A673 (cell line): ENCODE measurements around the gene NTS. TPM values are rescaled to one million over a fixed set of nuclear protein-coding genes. Genes with fewer than 3 reads are reported as not detected.

Experiments used
- BruUV-seq: library from RNA; stranded (reverse); fragments of 400-500 nt; replicated peaks from 2 replicates; lab custom pipeline; 2021; lab: Mats Ljungman, UMichigan
- CTCF ChIA-PET: fragments of 300-600 bp; sonication (Branson Sonifier 250); formaldehyde crosslinking; loops from one replicate; lab custom pipeline; 2022; ENCODE audit warnings: antibody characterized with exemption; lab: Charles Lee
- POLR2A ChIA-PET: fragments of 300-600 bp; sonication (Branson Sonifier 250); formaldehyde crosslinking; loops from one replicate; lab custom pipeline; 2022; ENCODE audit warnings: antibody characterized with exemption; ENCODE audit not compliant: low non-redundant PET; lab: Charles Lee
- DNase-seq: peaks from one replicate; pipeline ENCODE4 v3.0.0-alpha.2; 2015; ENCODE audit warnings: low spot score
- H3K27ac ChIP-seq: fragments of 200-600 bp; sonication (generic); 2 replicates; pipeline ENCODE4 v1.5.1; 2016; ENCODE audit warnings: mixed run types, low read depth, mild to moderate bottlenecking, mixed read lengths, antibody characterized with exemption, low read length; ENCODE audit not compliant: poor library complexity, severe bottlenecking
- H3K27me3 ChIP-seq: fragments of 200-600 bp; sonication (generic); replicated peaks from 2 replicates; pipeline ENCODE4 v1.6.1; 2017; ENCODE audit warnings: mixed run types, low read depth, mild to moderate bottlenecking, mixed read lengths, antibody characterized with exemption, low read length; ENCODE audit not compliant: insufficient read depth, poor library complexity
- H3K36me3 ChIP-seq: fragments of 200-600 bp; sonication (generic); 2 replicates; pipeline ENCODE4 v1.6.1; 2016; ENCODE audit warnings: mixed run types, mild to moderate bottlenecking, mixed read lengths, antibody characterized with exemption, low read length; ENCODE audit not compliant: insufficient read depth, poor library complexity, severe bottlenecking
- H3K4me1 ChIP-seq: fragments of 200-600 bp; sonication (generic); 2 replicates; pipeline ENCODE4 v1.6.1; 2017; ENCODE audit warnings: mixed run types, mild to moderate bottlenecking, mixed read lengths, antibody characterized with exemption, low read length; ENCODE audit not compliant: insufficient read depth, poor library complexity, severe bottlenecking
- H3K4me3 ChIP-seq: fragments of 200-600 bp; sonication (generic); 2 replicates; pipeline ENCODE4 v1.5.1; 2016; ENCODE audit warnings: low read depth, mixed run types, mild to moderate bottlenecking, mixed read lengths, low read length; ENCODE audit not compliant: poor library complexity, severe bottlenecking
- H3K9me3 ChIP-seq: fragments of 200-600 bp; sonication (generic); 2 replicates; pipeline ENCODE4 v1.6.1; 2016; ENCODE audit warnings: mixed run types, low read depth, mild to moderate bottlenecking, mixed read lengths, antibody characterized with exemption, low read length; ENCODE audit not compliant: poor library complexity, severe bottlenecking
- CTCF ChIP-seq: fragments of 300-800, 200-600 bp; sonication (generic); conservative IDR thresholded peaks from 2 replicates; pipeline ENCODE4 v1.5.1; 2017; ENCODE audit warnings: low read depth, mild to moderate bottlenecking, antibody characterized with exemption, low read length, moderate library complexity, mixed read lengths
- EZH2 ChIP-seq: fragments of 200-600 bp; sonication (generic); IDR thresholded peaks from 2 replicates; pipeline ENCODE4 v1.6.1; 2017; ENCODE audit warnings: borderline replicate concordance, low read depth, mild to moderate bottlenecking, mixed read lengths, antibody characterized with exemption, low read length; ENCODE audit not compliant: poor library complexity, severe bottlenecking
- intact Hi-C: fragments of 100-400 bp; cut with micrococcal nuclease; formaldehyde crosslinking; loops from one replicate; pipeline ENCODE4 v1.10.0; 2022; ENCODE audit not compliant: unreplicated experiment
- total RNA-seq: library from RNA; stranded (reverse); gene quantifications from 2 replicates; pipeline ENCODE4 v1.2.3, GENCODE V29; 2021

NTS gene
- total RNA-seq, 1 experiment from 2014 or later = 0.24 TPM

- Histone ChIP-seq H3K9me3 (no peaks in the 10 kb centered on the region), H3K27ac (no peak overlapping the region), H3K4me3 (no peak overlapping the region), H3K4me1 (no peaks in the 10 kb centered on the region), H3K27me3 (no peaks in the 10 kb centered on the region), H3K36me3 (no peaks in the 10 kb centered on the region)
- BruUV-seq = no TSS peak
- TF ChIP-seq CTCF (no peak), EZH2 (no peak)
- no peak for DNase-seq
- POLR2A ChIA-PET = no interaction called here
- intact Hi-C loops = no loop called here
- CTCF ChIA-PET = no interaction called here
These were observed 17.1 kb upstream of the NTS start for GRCh38 chr12:85856966-85857365.

GRCh38 chr12:85865890-85866289 lies 8.2 kb upstream of the NTS start:
- ChIA-PET POLR2A (no interaction called here), CTCF (interaction anchor here (0.5 to 0.7 kb wide), 2 partner anchors 178 to 290 kb away, joined by 4 to 9 read pairs; no protein-coding TSS in a partner anchor)
- no peak overlapping the region for H3K4me3 ChIP-seq
- no TSS peak for BruUV-seq
- H3K27me3 ChIP-seq = no peaks in the 10 kb centered on the region
- intact Hi-C loops = loop anchor here (2.0 to 5.0 kb wide), 2 partner anchors 384 to 397 kb away; no protein-coding TSS in a partner anchor
- H3K4me1 ChIP-seq = no peaks in the 10 kb centered on the region
- peak; percentile 58 for DNase-seq
- no peaks in the 10 kb centered on the region for H3K36me3 ChIP-seq
- no peaks in the 10 kb centered on the region for H3K9me3 ChIP-seq
- TF ChIP-seq CTCF (no peak), EZH2 (no peak)
- H3K27ac ChIP-seq = no peak overlapping the region

- no peaks in the 10 kb centered on the region for H3K27me3 ChIP-seq
- H3K4me1 ChIP-seq = no peaks in the 10 kb centered on the region
- TF ChIP-seq EZH2 (no peak), CTCF (peak; percentile 85)
- CTCF ChIA-PET = interaction anchor here (0.6 to 2.0 kb wide), 8 partner anchors 11 to 442 kb away, joined by 3 to 27 read pairs (median 4); no protein-coding TSS in a partner anchor
- H3K4me3 ChIP-seq = no peak overlapping the region
- no TSS peak for BruUV-seq
- H3K27ac ChIP-seq = no peak overlapping the region
- H3K36me3 ChIP-seq = no peaks in the 10 kb centered on the region
- peak; percentile 82 for DNase-seq
- POLR2A ChIA-PET = no interaction called here
- intact Hi-C loops = loop anchor here (1.0 to 5.0 kb wide), 3 partner anchors 292 to 398 kb away; no protein-coding TSS in a partner anchor
- no peaks in the 10 kb centered on the region for H3K9me3 ChIP-seq
These were observed 6.9 kb upstream of the NTS start for GRCh38 chr12:85866986-85867776.
